Panc1 (cell line): ENCODE measurements around the gene C10orf105. TPM values are rescaled to one million over a fixed set of nuclear protein-coding genes. Genes with fewer than 3 reads are reported as not detected.

Experiments
- ATAC-seq: fragments of 200-7000 bp; cut with Tn5 transposase; 2 replicates; pipeline ENCODE4 v1.9.1; 2020; ENCODE audit warnings: mild to moderate bottlenecking, moderate library complexity
- BruUV-seq: library from RNA; stranded (reverse); fragments of 400-500 nt; replicated peaks from 2 replicates; lab custom pipeline; 2021; lab: Mats Ljungman, UMichigan
- CTCF ChIA-PET: fragments of 300-600 bp; sonication (Branson Sonifier 250); formaldehyde crosslinking; loops from one replicate; lab custom pipeline; 2022; ENCODE audit warnings: antibody characterized with exemption; lab: Charles Lee
- POLR2A ChIA-PET: fragments of 300-600 bp; sonication (Branson Sonifier 250); formaldehyde crosslinking; loops from one replicate; lab custom pipeline; 2022; ENCODE audit warnings: antibody characterized with exemption; lab: Charles Lee
- DNase-seq: peaks from one replicate; pipeline ENCODE4 v3.0.0-alpha.2; 2010; ENCODE audit warnings: low read depth, low spot score
- H3K27ac ChIP-seq: 2 replicates; pipeline ENCODE4 v1.5.1; 2011; ENCODE audit warnings: mild to moderate bottlenecking, low read length, inconsistent platforms
- H3K27me3 ChIP-seq: fragments of 200-500 bp; sonication (Bioruptor generic); 2 replicates; pipeline ENCODE4 v1.6.0; 2014; ENCODE audit warnings: low read length, inconsistent platforms; ENCODE audit not compliant: control insufficient read depth, insufficient read depth
- H3K36me3 ChIP-seq: fragments of 200-500 bp; sonication (Bioruptor generic); 2 replicates; pipeline ENCODE4 v1.5.1; 2014; ENCODE audit warnings: inconsistent platforms, mild to moderate bottlenecking, low read length, moderate library complexity; ENCODE audit not compliant: control insufficient read depth, insufficient read depth
- H3K4me1 ChIP-seq: 2 replicates; pipeline ENCODE4 v1.5.1; 2011; ENCODE audit warnings: inconsistent platforms, mild to moderate bottlenecking, low read length, moderate library complexity; ENCODE audit not compliant: control insufficient read depth, insufficient read depth
- H3K4me3 ChIP-seq, 2 experiments: 2 replicates each; pipeline ENCODE4 v1.5.1; 2011 to 2012; ENCODE audit warnings: low read depth in 2 of 2, low read length in 2 of 2, mild to moderate bottlenecking in 2 of 2, inconsistent platforms in 1 of 2, moderate library complexity in 1 of 2
- H3K9me3 ChIP-seq: fragments of 200-500 bp; sonication (Bioruptor generic); 2 replicates; pipeline ENCODE4 v1.5.1; 2014; ENCODE audit warnings: low read depth, mild to moderate bottlenecking, inconsistent platforms, low read length, moderate library complexity; ENCODE audit not compliant: control insufficient read depth, insufficient read depth
- CTCF ChIP-seq: fragments of 450-650 bp; IDR thresholded peaks from 2 replicates; pipeline ENCODE4 v1.5.1; 2017; ENCODE audit warnings: mild to moderate bottlenecking
- POLR2AphosphoS5 ChIP-seq: IDR thresholded peaks from 2 replicates; pipeline ENCODE4 v1.6.1; 2012; ENCODE audit warnings: mild to moderate bottlenecking, low read depth, low read length, moderate library complexity
- REST ChIP-seq, 2 experiments: IDR thresholded peaks; 2 replicates each; pipeline ENCODE4 v1.6.1; 2011 to 2012; ENCODE audit warnings: low read depth in 2 of 2, control low read depth in 1 of 2, low read length in 1 of 2, mild to moderate bottlenecking in 1 of 2, moderate library complexity in 1 of 2; ENCODE audit not compliant: insufficient read depth in 1 of 2
- SIN3A ChIP-seq: IDR thresholded peaks from 2 replicates; pipeline ENCODE4 v1.6.1; 2012; ENCODE audit warnings: low read depth, mild to moderate bottlenecking, low read length, moderate library complexity, borderline replicate concordance; ENCODE audit not compliant: insufficient read depth
- TCF7L2 ChIP-seq: IDR thresholded peaks from 2 replicates; pipeline ENCODE4 v1.6.1; 2011; ENCODE audit warnings: mild to moderate bottlenecking, low read depth, low read length, inconsistent platforms
- in situ Hi-C: cut with HindIII; loops from 2 replicates; pipeline ENCODE4 v1.10.0; 2016; ENCODE audit warnings: low sequenced_read_pairs, low pct_unique_long_range_greater_than_20kb
- intact Hi-C: fragments of 100-400 bp; cut with micrococcal nuclease; formaldehyde crosslinking; loops from one replicate; pipeline ENCODE4 v1.10.0; 2022; ENCODE audit not compliant: unreplicated experiment
- total RNA-seq: library from RNA; stranded (reverse); gene quantifications from one replicate; pipeline ENCODE4 v1.2.1, GENCODE V29; 2021; ENCODE audit not compliant: unreplicated experiment

The C10orf105 gene
- total RNA-seq, 1 experiment from 2014 or later = not detected

- Histone ChIP-seq H3K4me1 (peaks cover 6% of the 10 kb centered on the region), H3K27me3 (no peaks in the 10 kb centered on the region), H3K9me3 (no peaks in the 10 kb centered on the region), H3K36me3 (no peaks in the 10 kb centered on the region), H3K4me3 (no peak overlapping the region), H3K27ac (no peak overlapping the region)
- no TSS peak for BruUV-seq
- no peak for ATAC-seq
- no peak for TF ChIP-seq REST (IDR thresholded peaks at IDR 0.05; ENCODE audit: insufficient read depth in 1 of 2, low read depth in 2 of 2, low read length in 1 of 2)
- TF ChIP-seq TCF7L2 = no peak
- TF ChIP-seq POLR2AphosphoS5 = no peak
- no peak for TF ChIP-seq SIN3A
- no peak for TF ChIP-seq CTCF
- in situ Hi-C loops = no loop called here
- intact Hi-C loops = no loop called here
- ChIA-PET POLR2A (no interaction called here), CTCF (interaction anchor here (1.2 kb wide), 1 partner anchor 34 kb away, joined by 3 read pairs; no protein-coding TSS in a partner anchor)
- DNase-seq = no peak
Measured at GRCh38 chr10:71718165-71718698, 1.3 kb downstream of the C10orf105 start.

DNA sequence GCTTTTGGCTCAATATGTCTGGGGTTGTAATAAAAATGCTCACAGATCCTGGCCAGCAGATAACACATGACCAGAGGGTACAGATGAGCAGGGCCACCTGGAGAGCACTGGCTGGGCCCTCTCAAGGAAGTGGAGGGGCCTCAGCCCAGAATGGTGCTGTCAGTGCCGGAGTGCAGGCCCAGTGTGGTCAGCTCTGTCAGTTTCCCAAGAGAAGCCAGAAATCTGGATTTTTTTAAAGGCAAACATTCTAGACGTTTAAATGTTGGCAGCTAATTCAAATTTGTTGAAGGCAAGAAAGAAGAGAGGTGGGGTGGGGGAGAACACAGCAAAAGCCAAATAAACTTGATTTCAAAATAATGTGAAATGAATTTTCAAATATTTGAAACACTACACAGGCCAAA, 2.0 kb downstream of the C10orf105 start:
- no TSS peak for BruUV-seq
- no peak for ATAC-seq
- H3K9me3 ChIP-seq = no peaks in the 10 kb centered on the region
- no peak for TF ChIP-seq POLR2AphosphoS5
- no peak for TF ChIP-seq CTCF
- no peak for TF ChIP-seq TCF7L2
- TF ChIP-seq REST (IDR thresholded peaks at IDR 0.05; ENCODE audit: insufficient read depth in 1 of 2, low read depth in 2 of 2, low read length in 1 of 2) = no peak
- TF ChIP-seq SIN3A = no peak
- H3K4me1 ChIP-seq = peaks cover 7% of the 10 kb centered on the region
- intact Hi-C loops (no loop called here), in situ Hi-C loops (no loop called here)
- no peak overlapping the region for H3K27ac ChIP-seq
- H3K27me3 ChIP-seq = no peaks in the 10 kb centered on the region
- DNase-seq = no peak
- no peak overlapping the region for H3K4me3 ChIP-seq
- ChIA-PET CTCF (interaction anchor here (1.5 to 1.8 kb wide), 2 partner anchors 8 to 21 kb away, joined by 3 to 7 read pairs; no protein-coding TSS in a partner anchor), POLR2A (no interaction called here)
- H3K36me3 ChIP-seq = no peaks in the 10 kb centered on the region
